Calu3 (cell line): ENCODE results near the gene BMP6. TPM values are rescaled to one million over a fixed set of nuclear protein-coding genes. Genes with fewer than 3 reads are reported as not detected.

Experiments used
- BruUV-seq: library from RNA; stranded (reverse); fragments of 400-500 nt; replicated peaks from 2 replicates; lab custom pipeline; 2021; lab: Mats Ljungman, UMichigan
- CTCF ChIA-PET: fragments of 300-600 bp; sonication (Branson Sonifier 250); formaldehyde crosslinking; loops from one replicate; lab custom pipeline; 2022; ENCODE audit warnings: antibody characterized with exemption; lab: Charles Lee
- DNase-seq: peaks from one replicate; pipeline ENCODE4 v3.0.0; 2022
- H3K27ac Mint-ChIP-seq: one replicate; pipeline ENCODE4 v1.8.0; 2022; ENCODE audit warnings: mixed read lengths; ENCODE audit not compliant: unreplicated experiment
- H3K27me3 Mint-ChIP-seq: one replicate; pipeline ENCODE4 v1.8.0; 2022; ENCODE audit warnings: mixed read lengths; ENCODE audit not compliant: unreplicated experiment
- H3K36me3 Mint-ChIP-seq: one replicate; pipeline ENCODE4 v1.8.0; 2022; ENCODE audit warnings: mild to moderate bottlenecking, moderate library complexity, mixed read lengths; ENCODE audit not compliant: insufficient read depth, unreplicated experiment
- H3K4me1 Mint-ChIP-seq: one replicate; pipeline ENCODE4 v1.8.0; 2022; ENCODE audit warnings: mild to moderate bottlenecking, low read depth, mixed read lengths; ENCODE audit not compliant: unreplicated experiment
- H3K4me3 Mint-ChIP-seq: one replicate; pipeline ENCODE4 v1.8.0; 2022; ENCODE audit warnings: mild to moderate bottlenecking, low read depth, moderate library complexity, mixed read lengths; ENCODE audit not compliant: unreplicated experiment
- H3K9me3 Mint-ChIP-seq: one replicate; pipeline ENCODE4 v1.8.0; 2022; ENCODE audit warnings: low read depth, mixed read lengths; ENCODE audit not compliant: unreplicated experiment
- CTCF ChIP-seq: fragments of 200-600 bp; IDR thresholded peaks from one replicate; pipeline ENCODE4 v1.8.0; 2022; ENCODE audit warnings: antibody characterized with exemption; ENCODE audit not compliant: unreplicated experiment
- intact Hi-C: fragments of 100-400 bp; cut with micrococcal nuclease; formaldehyde crosslinking; loops from one replicate; pipeline ENCODE4 v1.10.0; 2022; ENCODE audit not compliant: unreplicated experiment
- total RNA-seq: library from RNA; stranded (reverse); gene quantifications from 2 replicates; pipeline ENCODE4 v1.2.3, GENCODE V29; 2022

Gene BMP6
- total RNA-seq, 1 experiment from 2014 or later = 0.17 TPM

DNA sequence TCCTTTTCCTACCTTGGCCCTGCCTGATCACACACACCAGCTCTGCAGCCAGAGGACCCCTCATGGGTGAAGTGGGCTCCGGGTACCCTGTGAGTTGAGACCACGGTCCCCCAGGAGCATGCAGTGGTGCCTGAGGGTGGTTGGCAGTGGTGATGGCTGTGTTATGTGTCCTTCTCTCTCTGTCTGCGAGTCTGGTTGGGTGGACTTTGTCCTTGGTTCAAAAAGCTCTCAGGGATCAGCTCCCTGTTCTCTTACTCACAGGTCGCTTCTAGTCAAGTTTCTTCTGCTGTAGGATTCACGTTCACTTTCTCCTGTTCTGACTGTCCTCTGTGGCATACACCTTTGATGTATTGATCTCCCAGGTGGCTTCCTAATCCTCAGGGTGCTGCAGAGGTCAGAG, 100.1 kb downstream of the BMP6 start:
- no peaks in the 10 kb centered on the region for H3K9me3 Mint-ChIP-seq
- H3K4me1 Mint-ChIP-seq = no peaks in the 10 kb centered on the region
- CTCF ChIA-PET = no interaction called here
- no peak overlapping the region for H3K27ac Mint-ChIP-seq
- no TSS peak for BruUV-seq
- no peak for DNase-seq
- no peak for TF ChIP-seq CTCF
- peaks cover 63% of the 10 kb centered on the region for H3K27me3 Mint-ChIP-seq
- intact Hi-C loops = no loop called here
- no peaks in the 10 kb centered on the region for H3K36me3 Mint-ChIP-seq
- H3K4me3 Mint-ChIP-seq = no peak overlapping the region

GRCh38 chr6:7827142-7827541, 101.2 kb downstream of the BMP6 start:
- CTCF ChIA-PET = no interaction called here
- no peaks in the 10 kb centered on the region for H3K9me3 Mint-ChIP-seq
- no peak for TF ChIP-seq CTCF
- no peaks in the 10 kb centered on the region for H3K4me1 Mint-ChIP-seq
- DNase-seq = no peak
- H3K27me3 Mint-ChIP-seq = peaks cover 62% of the 10 kb centered on the region
- no TSS peak for BruUV-seq
- H3K4me3 Mint-ChIP-seq = no peak overlapping the region
- H3K27ac Mint-ChIP-seq = no peak overlapping the region
- H3K36me3 Mint-ChIP-seq = no peaks in the 10 kb centered on the region
- intact Hi-C loops = no loop called here

DNA sequence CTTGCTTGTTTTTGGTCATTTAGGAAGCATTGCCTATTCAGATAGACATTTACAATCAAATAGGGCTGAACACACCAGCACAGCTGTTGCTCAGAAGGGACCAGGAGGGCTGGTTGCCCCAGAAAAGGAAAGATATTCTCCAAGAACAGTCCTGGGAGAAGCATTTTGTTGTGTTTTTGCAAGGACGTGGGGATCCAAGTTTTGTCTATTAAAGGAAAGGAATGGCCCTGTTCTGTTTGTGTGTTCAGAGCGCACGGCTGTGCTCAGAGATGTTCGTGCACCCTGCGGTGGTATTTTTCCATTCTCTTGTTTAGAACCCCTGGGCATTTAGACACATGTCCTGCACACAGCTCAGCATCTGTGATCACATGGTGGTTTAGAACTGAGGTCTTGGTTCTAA, 102.2 kb downstream of the BMP6 start:
- intact Hi-C loops = no loop called here
- no peak overlapping the region for H3K27ac Mint-ChIP-seq
- TF ChIP-seq CTCF = no peak
- no TSS peak for BruUV-seq
- H3K27me3 Mint-ChIP-seq = peaks cover 60% of the 10 kb centered on the region
- H3K4me3 Mint-ChIP-seq = no peak overlapping the region
- no peak for DNase-seq
- no peaks in the 10 kb centered on the region for H3K9me3 Mint-ChIP-seq
- no peaks in the 10 kb centered on the region for H3K36me3 Mint-ChIP-seq
- CTCF ChIA-PET = no interaction called here
- no peaks in the 10 kb centered on the region for H3K4me1 Mint-ChIP-seq

GRCh38 chr6:7832904-7833750, 107.2 kb downstream of the BMP6 start:
- Mint-ChIP-seq H3K4me3 (no peak overlapping the region), H3K27me3 (peaks cover 28% of the 10 kb centered on the region), H3K36me3 (no peaks in the 10 kb centered on the region), H3K9me3 (no peaks in the 10 kb centered on the region), H3K27ac (no peak overlapping the region), H3K4me1 (no peaks in the 10 kb centered on the region)
- DNase-seq = no peak
- CTCF ChIA-PET = no interaction called here
- TF ChIP-seq CTCF = no peak
- intact Hi-C loops = no loop called here
- BruUV-seq = no TSS peak
